CD14-positive monocyte (primary cell): ENCODE results near the gene TUBGCP5. TPM values are rescaled to one million over a fixed set of nuclear protein-coding genes. Genes with fewer than 3 reads are reported as not detected.

ENCODE experiments used
- DNase-seq, 3 donors: peaks; one replicate each; pipeline ENCODE4 v3.0.0-alpha.2; 2011 to 2022
- H2AFZ ChIP-seq: 2 replicates; pipeline ENCODE4 v1.6.0; 2012; ENCODE audit warnings: mild to moderate bottlenecking, low read depth, low read length, inconsistent platforms; ENCODE audit not compliant: insufficient read depth, poor library complexity, severe bottlenecking
- H3K27ac ChIP-seq, 2 donors: 1 replicate in 1 of 2; 2 replicates in 1 of 2; pipeline ENCODE4 v1.5.1; 2012 to 2013; ENCODE audit warnings: low read length in 2 of 2, control low read depth in 1 of 2, inconsistent platforms in 1 of 2, low read depth in 1 of 2, mild to moderate bottlenecking in 1 of 2
- H3K27me3 ChIP-seq, 2 donors: one replicate each; pipeline versions ENCODE4 v1.6.0 to v1.6.1; 2011 to 2013; ENCODE audit warnings: low read length in 2 of 2; ENCODE audit not compliant: control insufficient read depth in 2 of 2, insufficient read depth in 2 of 2
- H3K36me3 ChIP-seq, 2 donors: replicated peaks in 1 of 2; 1 replicate in 1 of 2; 2 replicates in 1 of 2; pipeline versions ENCODE4 v1.5.1 to v1.6.1; 2012 to 2013; ENCODE audit warnings: low read length in 2 of 2, control low read depth in 1 of 2, inconsistent platforms in 1 of 2, mild to moderate bottlenecking in 1 of 2; ENCODE audit not compliant: insufficient read depth in 2 of 2, control insufficient read depth in 1 of 2
- H3K4me1 ChIP-seq, 2 donors: 1 replicate in 1 of 2; 2 replicates in 1 of 2; pipeline versions ENCODE4 v1.5.1 to v1.6.1; 2012 to 2013; ENCODE audit warnings: low read length in 2 of 2, control low read depth in 1 of 2, inconsistent platforms in 1 of 2, mild to moderate bottlenecking in 1 of 2, moderate library complexity in 1 of 2; ENCODE audit not compliant: insufficient read depth in 2 of 2, control insufficient read depth in 1 of 2
- H3K4me2 ChIP-seq: replicated peaks from 2 replicates; pipeline ENCODE3; 2012; ENCODE audit warnings: low read length, moderate library complexity, mild to moderate bottlenecking; ENCODE audit not compliant: poor library complexity, severe bottlenecking; ENCODE audit errors: extremely low read depth
- H3K4me3 ChIP-seq, 3 experiments: fragments of 200-600 bp in 1 of 3; sonication (generic) in 1 of 3; replicated peaks in 1 of 3; 1 replicate in 2 of 3; 2 replicates in 1 of 3; pipeline ENCODE4 v1.5.1; 2011 to 2013; ENCODE audit warnings: low read length in 3 of 3, mild to moderate bottlenecking in 3 of 3, control low read depth in 2 of 3, low read depth in 2 of 3, inconsistent platforms in 1 of 3, moderate library complexity in 1 of 3
- H3K79me2 ChIP-seq: 2 replicates; pipeline ENCODE4 v1.6.0; 2012; ENCODE audit warnings: mild to moderate bottlenecking, control low read depth, inconsistent platforms, low read length, moderate library complexity; ENCODE audit not compliant: insufficient read depth
- H3K9ac ChIP-seq: 2 replicates; pipeline ENCODE4 v1.6.0; 2017; ENCODE audit warnings: low read length, mild to moderate bottlenecking; ENCODE audit not compliant: insufficient read depth, poor library complexity, severe bottlenecking
- H3K9me3 ChIP-seq, 2 donors: replicated peaks in 1 of 2; 1 replicate in 1 of 2; 2 replicates in 1 of 2; pipeline versions ENCODE4 v1.5.1 to v1.6.1; 2012 to 2013; ENCODE audit warnings: low read length in 2 of 2, control low read depth in 1 of 2; ENCODE audit not compliant: control insufficient read depth in 1 of 2, insufficient read depth in 1 of 2
- H4K20me1 ChIP-seq: 2 replicates; pipeline ENCODE4 v1.6.0; 2012; ENCODE audit warnings: mild to moderate bottlenecking, low read length, control low read depth, moderate library complexity; ENCODE audit not compliant: insufficient read depth
- H3K27ac Mint-ChIP-seq, 7 donors: one replicate each; pipeline ENCODE4 v1.8.0; 2020; ENCODE audit warnings: mild to moderate bottlenecking in 7 of 7, mixed read lengths in 7 of 7, moderate library complexity in 6 of 7, inconsistent platforms in 2 of 7
- H3K27me3 Mint-ChIP-seq, 3 donors: one replicate each; pipeline ENCODE4 v1.8.0; 2021 to 2022; ENCODE audit warnings: low read depth in 3 of 3, mild to moderate bottlenecking in 3 of 3, mixed read lengths in 3 of 3, moderate library complexity in 3 of 3, inconsistent platforms in 1 of 3
- H3K36me3 Mint-ChIP-seq, 2 donors: one replicate each; pipeline ENCODE4 v1.8.0; 2020; ENCODE audit warnings: mixed read lengths in 2 of 2, inconsistent platforms in 1 of 2, mild to moderate bottlenecking in 1 of 2
- H3K4me1 Mint-ChIP-seq: one replicate; pipeline ENCODE4 v1.8.0; 2020; ENCODE audit warnings: mild to moderate bottlenecking, mixed read lengths
- H3K4me3 Mint-ChIP-seq, 2 donors: one replicate each; pipeline ENCODE4 v1.8.0; 2020; ENCODE audit warnings: mild to moderate bottlenecking in 2 of 2, mixed read lengths in 2 of 2, moderate library complexity in 1 of 2
- H3K9me3 Mint-ChIP-seq, 7 donors: one replicate each; pipeline ENCODE4 v1.8.0; 2020 to 2022; ENCODE audit warnings: mixed read lengths in 7 of 7, mild to moderate bottlenecking in 6 of 7, moderate library complexity in 6 of 7, inconsistent platforms in 2 of 7
- CTCF ChIP-seq: fragments of 200-600 bp; IDR thresholded peaks from one replicate; pipeline ENCODE4 v1.8.0; 2022; ENCODE audit warnings: antibody characterized with exemption, mild to moderate bottlenecking
- WGBS: methylation state at CpG from one replicate; pipeline ENCODE4 v1.1.5; 2013; ENCODE audit warnings: missing lambda C conversion rate; ENCODE audit not compliant: insufficient coverage; 5-methylcytosine and 5-hydroxymethylcytosine counted together
- intact Hi-C, 2 donors: fragments of 100-400 bp; cut with micrococcal nuclease; formaldehyde crosslinking; loops; one replicate each; pipeline versions ENCODE4 v1.15.0 to v1.15.1; 2023
- polyA plus RNA-seq, 3 donors: library from polyadenylated mRNA; depleted of rRNA in 1 of 3; unstranded in 2 of 3; stranded (reverse) in 1 of 3; fragments of 300-500 nt in 2 of 3; fragments of >200 nt in 1 of 3; fragmentation: Illumina TruSeq in 2 of 3; gene quantifications; 1 replicate in 2 of 3; 2 replicates in 1 of 3; pipeline ENCODE4 v1.2.3, GENCODE V29; 2012 to 2021

Gene TUBGCP5
- polyA plus RNA-seq, 3 donors = 1.4 to 5.8 (median 1.8) TPM

GRCh38 chr15:22962611-22963010 lies 76.8 kb downstream of the TUBGCP5 start:
- Mint-ChIP-seq H3K4me1 (peaks cover 48% of the 10 kb centered on the region), H3K27me3 (no peaks in the 10 kb centered on the region), H3K36me3 (peaks cover 13 to 24% of the 10 kb centered on the region in 2 donors), H3K9me3 (peaks cover 0 to 2% (median 0%) of the 10 kb centered on the region in 7 donors), H3K27ac (peak overlapping the region in 1 of 7 donors; percentile 40), H3K4me3 (no peak overlapping the region)
- Histone ChIP-seq H3K4me3 (no peak overlapping the region), H3K4me2 (no peak overlapping the region), H3K9me3 (no peaks in the 10 kb centered on the region), H2AFZ (no peak overlapping the region), H4K20me1 (peaks cover 100% of the 10 kb centered on the region), H3K27me3 (no peaks in the 10 kb centered on the region), H3K9ac (no peak overlapping the region), H3K4me1 (peaks cover 19 to 21% of the 10 kb centered on the region in 2 donors), H3K36me3 (peaks cover 4 to 11% of the 10 kb centered on the region in 2 donors), H3K79me2 (peaks cover 83% of the 10 kb centered on the region), H3K27ac (no peak overlapping the region)
- no peak for DNase-seq
- TF ChIP-seq CTCF = no peak
- intact Hi-C loops = no loop called here
- 91% methylated on average over 6 of the region's 12 CpGs for whole genome bisulfite sequencing

GRCh38 chr15:22961762-22962161 lies 77.6 kb downstream of the TUBGCP5 start:
- Mint-ChIP-seq H3K4me3 (peak overlapping the region in 1 of 2 donors; percentile 36), H3K9me3 (peaks cover 0 to 2% (median 0%) of the 10 kb centered on the region in 7 donors), H3K27ac (peak overlapping the region in 5 of 7 donors; percentile 43 to 82 (median 70)), H3K36me3 (peaks cover 12 to 22% of the 10 kb centered on the region in 2 donors), H3K4me1 (peaks cover 55% of the 10 kb centered on the region), H3K27me3 (no peaks in the 10 kb centered on the region)
- peaks cover 25 to 28% of the 10 kb centered on the region in 2 donors for H3K4me1 ChIP-seq
- peaks cover 74% of the 10 kb centered on the region for H3K79me2 ChIP-seq
- H3K4me2 ChIP-seq = peak overlapping the region; percentile 26
- peak overlapping the region in 1 of 3 experiments; percentile 4 for H3K4me3 ChIP-seq
- H3K9me3 ChIP-seq = no peaks in the 10 kb centered on the region
- H3K9ac ChIP-seq = no peak overlapping the region
- DNase-seq = no peak
- no peaks in the 10 kb centered on the region for H3K27me3 ChIP-seq
- H3K36me3 ChIP-seq = peaks cover 2 to 6% of the 10 kb centered on the region in 2 donors
- intact Hi-C loops = no loop called here
- peaks cover 99% of the 10 kb centered on the region for H4K20me1 ChIP-seq
- TF ChIP-seq CTCF = no peak
- WGBS = no CpG with 5 or more reads among the region's 1 CpG
- H3K27ac ChIP-seq = peak overlapping the region in 1 of 2 donors; percentile 66
- H2AFZ ChIP-seq = no peak overlapping the region
